Suprapubic skin (tissue), 4 donors: ENCODE measurements around the gene STAG3. TPM values are rescaled to one million over a fixed set of nuclear protein-coding genes. Genes with fewer than 3 reads are reported as not detected.

Source experiments
- DNase-seq, 2 donors: peaks; one replicate each; pipeline ENCODE4 v3.0.0-alpha.2; 2019; ENCODE audit warnings: low spot score in 2 of 2
- H3K27ac ChIP-seq: fragments of 200-600 bp; sonication (generic); one replicate; pipeline ENCODE4 v1.5.1; 2019
- H3K27me3 ChIP-seq: fragments of 200-600 bp; sonication (generic); one replicate; pipeline ENCODE4 v1.5.1; 2019
- H3K36me3 ChIP-seq: fragments of 200-600 bp; sonication (generic); one replicate; pipeline ENCODE4 v1.5.1; 2019
- H3K4me1 ChIP-seq: fragments of 200-600 bp; sonication (generic); one replicate; pipeline ENCODE4 v1.5.1; 2019
- H3K4me3 ChIP-seq: fragments of 200-600 bp; sonication (generic); one replicate; pipeline ENCODE4 v1.5.1; 2019; ENCODE audit warnings: mild to moderate bottlenecking
- H3K9me3 ChIP-seq: fragments of 200-600 bp; sonication (generic); one replicate; pipeline ENCODE4 v1.5.1; 2019
- EP300 ChIP-seq: sonication (generic); formaldehyde crosslinking; IDR thresholded peaks from one replicate; pipeline ENCODE4 v1.6.1; 2017; ENCODE audit warnings: antibody characterized with exemption
- POLR2A ChIP-seq, 2 donors: fragments of 450-650 bp; IDR thresholded peaks; one replicate each; pipeline ENCODE4 v1.6.1; 2017; ENCODE audit warnings: antibody characterized with exemption in 2 of 2, mild to moderate bottlenecking in 2 of 2, moderate library complexity in 2 of 2
- POLR2AphosphoS5 ChIP-seq, 3 donors: sonication (generic); formaldehyde crosslinking; IDR thresholded peaks; one replicate each; pipeline ENCODE4 v1.6.1; 2017; ENCODE audit warnings: antibody characterized with exemption in 3 of 3
- WGBS: methylation state at CpG from one replicate; pipeline ENCODE4 v1.1.5; 2018; 5-methylcytosine and 5-hydroxymethylcytosine counted together
- total RNA-seq, 4 donors: library from RNA; depleted of rRNA; stranded (reverse); fragments of >200 nt; gene quantifications; one replicate each; pipeline ENCODE4 v1.1.0, GENCODE V29; 2016
- TF ChIP-seq, protein P1 (sequence below), 2 donors: fragments of 200-600 bp in 1 of 2; fragments of 450-650 bp in 1 of 2; sonication (generic) in 1 of 2; IDR thresholded peaks; one replicate each; pipeline ENCODE4 v1.5.1; 2016 to 2019; ENCODE audit warnings: antibody characterized with exemption in 2 of 2, mild to moderate bottlenecking in 1 of 2, moderate library complexity in 1 of 2

The STAG3 gene
- total RNA-seq, 4 donors from 2014 or later = 0.68 to 2.0 (median 1.9) TPM; not detected in 1

DNA sequence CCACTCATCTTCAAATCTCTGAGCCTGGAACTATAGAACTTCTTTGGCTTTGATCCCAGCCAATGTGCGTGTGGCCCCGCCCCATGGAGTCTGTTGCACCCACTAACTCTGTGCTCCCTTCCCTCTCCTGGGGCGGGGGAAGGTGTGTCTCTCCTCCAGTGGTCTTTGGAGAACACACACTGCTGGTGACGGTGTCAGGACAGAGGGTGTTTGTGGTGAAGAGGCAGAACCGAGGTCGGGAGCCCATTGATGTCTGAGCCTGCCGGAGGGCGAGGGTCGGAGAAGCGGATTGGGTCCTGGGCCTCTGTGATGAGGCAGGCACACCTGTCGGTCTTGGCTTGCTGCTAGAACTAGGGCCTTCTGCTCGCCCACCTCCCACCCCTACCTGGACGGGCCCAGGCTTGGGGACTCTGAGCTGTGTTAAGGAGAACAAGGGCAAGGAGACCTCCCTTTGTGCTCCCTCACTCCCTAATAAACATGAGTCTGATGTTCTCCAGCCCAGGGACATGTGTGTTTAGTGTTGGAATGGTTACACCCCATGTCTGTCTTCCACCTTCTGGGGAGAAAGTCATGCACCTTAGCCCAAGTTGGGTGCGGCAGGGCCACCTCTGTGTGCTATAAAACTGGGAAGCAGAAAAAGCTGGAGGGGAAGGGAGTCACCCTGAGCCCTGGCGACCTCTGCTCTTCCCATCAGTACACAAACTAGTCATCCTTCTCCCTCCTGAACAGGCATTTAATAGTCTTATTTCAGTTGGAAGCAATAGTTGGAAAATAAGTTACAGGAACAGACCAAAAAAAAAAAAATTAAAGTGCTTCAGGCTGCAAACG lies 23.8 kb upstream of the STAG3 start:
- Histone ChIP-seq H3K4me1 (peaks cover 63% of the 10 kb centered on the region), H3K4me3 (no peak overlapping the region), H3K36me3 (peaks cover 40% of the 10 kb centered on the region), H3K27ac (peak overlapping the region; percentile 18), H3K27me3 (no peaks in the 10 kb centered on the region), H3K9me3 (no peaks in the 10 kb centered on the region)
- DNase-seq = no peak
- WGBS = 50% methylated on average over 5 of the region's 16 CpGs
- TF ChIP-seq EP300 = no peak
- TF ChIP-seq POLR2A (IDR thresholded peaks at IDR 0.05) = no peak
- no peak for TF ChIP-seq POLR2AphosphoS5 (IDR thresholded peaks at IDR 0.05)
- TF ChIP-seq, protein P1, sequence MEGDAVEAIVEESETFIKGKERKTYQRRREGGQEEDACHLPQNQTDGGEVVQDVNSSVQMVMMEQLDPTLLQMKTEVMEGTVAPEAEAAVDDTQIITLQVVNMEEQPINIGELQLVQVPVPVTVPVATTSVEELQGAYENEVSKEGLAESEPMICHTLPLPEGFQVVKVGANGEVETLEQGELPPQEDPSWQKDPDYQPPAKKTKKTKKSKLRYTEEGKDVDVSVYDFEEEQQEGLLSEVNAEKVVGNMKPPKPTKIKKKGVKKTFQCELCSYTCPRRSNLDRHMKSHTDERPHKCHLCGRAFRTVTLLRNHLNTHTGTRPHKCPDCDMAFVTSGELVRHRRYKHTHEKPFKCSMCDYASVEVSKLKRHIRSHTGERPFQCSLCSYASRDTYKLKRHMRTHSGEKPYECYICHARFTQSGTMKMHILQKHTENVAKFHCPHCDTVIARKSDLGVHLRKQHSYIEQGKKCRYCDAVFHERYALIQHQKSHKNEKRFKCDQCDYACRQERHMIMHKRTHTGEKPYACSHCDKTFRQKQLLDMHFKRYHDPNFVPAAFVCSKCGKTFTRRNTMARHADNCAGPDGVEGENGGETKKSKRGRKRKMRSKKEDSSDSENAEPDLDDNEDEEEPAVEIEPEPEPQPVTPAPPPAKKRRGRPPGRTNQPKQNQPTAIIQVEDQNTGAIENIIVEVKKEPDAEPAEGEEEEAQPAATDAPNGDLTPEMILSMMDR (IDR thresholded peaks at IDR 0.05) = no peak

DNA sequence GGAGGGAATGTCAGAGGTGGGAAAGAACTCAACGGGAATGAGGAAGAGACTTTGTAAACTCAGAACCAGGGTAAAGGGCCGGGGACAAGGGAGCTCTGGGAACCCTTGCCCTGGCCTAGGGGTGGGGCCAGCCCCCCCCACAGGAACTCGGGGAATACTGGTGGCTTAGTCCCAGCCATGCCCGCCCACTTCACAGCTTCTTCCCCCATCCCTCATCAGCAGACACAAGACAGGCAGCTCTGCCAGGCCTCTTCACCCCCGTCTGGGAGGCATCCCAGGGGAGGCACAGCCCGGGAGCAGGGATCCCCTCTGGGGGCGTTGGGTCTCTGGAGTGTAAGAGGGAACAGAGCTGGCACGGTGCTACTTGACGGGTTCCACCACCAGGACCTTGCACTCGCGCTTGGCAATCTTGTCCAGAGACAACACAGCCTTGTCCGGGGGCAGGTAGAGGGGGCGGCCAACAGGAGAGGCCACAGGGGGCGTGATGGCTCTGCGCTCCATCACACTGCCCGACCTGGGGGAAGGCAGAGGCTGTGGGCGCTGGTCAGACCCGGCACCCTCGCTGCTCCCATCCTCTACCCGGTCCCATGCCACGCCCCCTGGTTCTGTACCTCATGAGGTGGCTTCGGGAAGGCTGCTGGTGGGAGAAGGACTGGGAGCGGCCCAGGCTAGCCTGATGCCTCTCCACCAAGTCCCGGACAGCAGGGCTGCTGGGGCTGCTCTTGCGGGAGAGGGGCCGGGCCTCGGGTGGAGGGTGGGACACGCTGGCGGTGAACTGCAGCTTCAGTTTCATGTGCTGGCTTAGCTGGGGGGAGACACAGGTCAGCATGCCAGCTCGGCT lies 22.8 kb upstream of the STAG3 start:
- no peak for DNase-seq
- peaks cover 40% of the 10 kb centered on the region for H3K36me3 ChIP-seq
- H3K9me3 ChIP-seq = no peaks in the 10 kb centered on the region
- 70% methylated on average over 9 of the region's 30 CpGs for WGBS
- TF ChIP-seq, protein P1 (IDR thresholded peaks at IDR 0.05) = no peak
- TF ChIP-seq POLR2AphosphoS5 (IDR thresholded peaks at IDR 0.05) (no peak), EP300 (no peak)
- no peak overlapping the region for H3K27ac ChIP-seq
- no peaks in the 10 kb centered on the region for H3K27me3 ChIP-seq
- H3K4me1 ChIP-seq = peaks cover 58% of the 10 kb centered on the region
- no peak overlapping the region for H3K4me3 ChIP-seq

DNA sequence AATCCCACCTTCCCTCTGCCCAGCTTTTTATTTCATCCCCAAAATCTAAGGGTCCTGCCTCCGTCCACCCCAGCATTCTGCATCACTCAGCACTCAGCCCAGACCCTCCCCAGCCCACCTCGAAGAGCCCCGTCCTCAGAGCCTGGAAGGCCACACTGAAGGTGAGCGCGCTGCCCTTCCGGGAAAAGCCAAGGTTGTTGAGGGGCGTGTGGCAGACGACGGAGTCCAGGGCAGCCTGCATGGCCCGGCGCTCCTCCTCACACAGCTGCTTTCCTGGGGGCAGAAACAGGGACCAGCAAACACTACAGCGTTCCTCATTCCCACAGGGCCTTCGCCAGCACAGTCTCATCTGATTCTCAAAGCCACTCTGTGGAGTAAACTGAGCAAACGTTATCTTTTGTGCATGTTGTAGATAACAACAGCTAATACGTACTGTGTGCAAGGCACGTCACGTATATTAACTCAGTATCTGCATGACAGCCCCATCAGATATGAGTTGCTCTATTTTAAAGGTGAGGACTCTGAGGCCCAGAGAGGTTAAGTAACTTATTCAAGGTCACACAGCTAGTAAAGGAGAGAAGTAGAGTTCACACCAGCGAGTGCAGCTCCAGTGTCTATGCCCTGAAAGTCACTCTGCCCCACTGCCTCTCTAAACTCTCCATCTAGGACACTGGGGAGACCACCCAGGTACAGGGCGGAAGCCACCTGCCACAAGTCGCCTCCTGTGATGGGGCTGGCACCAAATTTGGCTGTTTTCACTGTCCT lies 22.0 kb upstream of the STAG3 start:
- no peak for TF ChIP-seq POLR2A (IDR thresholded peaks at IDR 0.05)
- H3K27me3 ChIP-seq = no peaks in the 10 kb centered on the region
- 79% methylated on average over 20 of the region's 20 CpGs for WGBS
- H3K27ac ChIP-seq = no peak overlapping the region
- H3K9me3 ChIP-seq = no peaks in the 10 kb centered on the region
- H3K4me3 ChIP-seq = no peak overlapping the region
- peaks cover 40% of the 10 kb centered on the region for H3K36me3 ChIP-seq
- H3K4me1 ChIP-seq = peaks cover 49% of the 10 kb centered on the region
- DNase-seq = no peak

DNA sequence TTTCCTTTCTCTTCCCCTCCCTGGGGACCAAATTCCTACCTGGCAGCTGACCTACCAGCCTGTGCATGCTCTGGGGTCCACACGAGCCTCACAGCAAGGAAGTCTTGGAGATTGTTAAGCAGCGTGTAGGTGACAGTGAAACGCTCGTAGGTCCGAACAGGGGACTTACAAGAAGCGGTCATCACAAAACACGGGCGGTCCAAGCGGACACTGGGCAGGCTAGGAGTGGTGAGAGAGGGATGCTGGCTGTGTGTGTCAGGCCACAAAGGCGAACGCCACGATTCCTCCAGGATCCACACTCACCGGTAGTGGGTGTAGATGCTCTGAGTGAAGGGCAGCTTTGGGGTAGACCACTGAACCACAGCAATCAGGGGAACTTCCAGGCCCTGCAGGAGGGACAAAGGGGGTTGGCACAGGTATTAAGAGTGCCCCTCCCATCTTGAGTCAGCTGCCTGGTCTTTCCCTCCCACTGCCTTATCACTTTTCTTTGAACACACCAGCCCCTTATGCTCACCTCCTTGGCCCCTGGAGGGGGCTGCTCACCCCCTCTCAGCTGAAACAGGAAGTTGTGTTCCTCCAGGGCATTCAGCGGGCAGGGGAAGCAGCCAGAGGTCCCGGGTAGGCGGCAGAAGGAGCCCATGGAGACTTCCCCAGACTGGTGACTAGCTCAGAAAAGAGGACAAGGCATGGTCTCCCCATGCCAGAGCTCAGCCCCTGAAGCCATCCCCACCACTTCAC lies 21.2 kb upstream of the STAG3 start:
- Histone ChIP-seq H3K27ac (no peak overlapping the region), H3K4me1 (peaks cover 49% of the 10 kb centered on the region), H3K9me3 (no peaks in the 10 kb centered on the region), H3K36me3 (peaks cover 40% of the 10 kb centered on the region), H3K4me3 (no peak overlapping the region), H3K27me3 (no peaks in the 10 kb centered on the region)
- no peak for DNase-seq
- 76% methylated on average over 16 of the region's 16 CpGs for WGBS
- TF ChIP-seq POLR2A (IDR thresholded peaks at IDR 0.05) = no peak
- TF ChIP-seq EP300 = no peak
- TF ChIP-seq POLR2AphosphoS5 (IDR thresholded peaks at IDR 0.05) = no peak
- TF ChIP-seq, protein P1 (IDR thresholded peaks at IDR 0.05) = no peak

DNA sequence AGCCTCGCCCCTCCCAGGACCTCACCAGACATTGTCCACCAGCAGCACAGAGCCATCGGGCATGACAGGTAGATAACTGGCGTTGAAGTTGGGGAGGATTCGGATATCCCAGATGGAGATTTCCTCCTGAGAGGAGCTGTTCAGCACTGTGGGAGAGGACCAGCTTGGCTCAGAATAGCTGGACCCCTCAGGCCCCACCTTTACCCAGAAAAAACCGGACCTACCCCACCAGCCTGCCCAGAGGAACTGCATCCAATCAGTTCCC lies 20.7 kb upstream of the STAG3 start:
- peak overlapping the region; percentile 32 for H3K27ac ChIP-seq
- H3K27me3 ChIP-seq = no peaks in the 10 kb centered on the region
- WGBS = 75% methylated on average over 4 of the region's 5 CpGs
- no peak for TF ChIP-seq EP300
- TF ChIP-seq POLR2A (IDR thresholded peaks at IDR 0.05) = no peak
- TF ChIP-seq, protein P1 (IDR thresholded peaks at IDR 0.05) = no peak
- TF ChIP-seq POLR2AphosphoS5 (IDR thresholded peaks at IDR 0.05) = no peak
- H3K4me1 ChIP-seq = peaks cover 49% of the 10 kb centered on the region
- H3K4me3 ChIP-seq = peak overlapping the region; percentile 61
- DNase-seq = no peak
- H3K9me3 ChIP-seq = no peaks in the 10 kb centered on the region
- H3K36me3 ChIP-seq = peaks cover 35% of the 10 kb centered on the region
